AG10803 (cell line): ENCODE results near the gene CTNNA2.

Experiments
- DNase-seq: peaks from one replicate; pipeline ENCODE4 v3.0.0; 2010; ENCODE audit warnings: low read depth
- H3K4me3 ChIP-seq: 2 replicates; pipeline ENCODE4 v1.5.1; 2011; ENCODE audit warnings: mild to moderate bottlenecking, low read length, control low read depth
- TF ChIP-seq, protein P1 (sequence below): conservative IDR thresholded peaks from 2 replicates; pipeline ENCODE4 v1.5.1; 2011; ENCODE audit warnings: mild to moderate bottlenecking, low read length, control low read depth, inconsistent platforms

Gene CTNNA2

DNA sequence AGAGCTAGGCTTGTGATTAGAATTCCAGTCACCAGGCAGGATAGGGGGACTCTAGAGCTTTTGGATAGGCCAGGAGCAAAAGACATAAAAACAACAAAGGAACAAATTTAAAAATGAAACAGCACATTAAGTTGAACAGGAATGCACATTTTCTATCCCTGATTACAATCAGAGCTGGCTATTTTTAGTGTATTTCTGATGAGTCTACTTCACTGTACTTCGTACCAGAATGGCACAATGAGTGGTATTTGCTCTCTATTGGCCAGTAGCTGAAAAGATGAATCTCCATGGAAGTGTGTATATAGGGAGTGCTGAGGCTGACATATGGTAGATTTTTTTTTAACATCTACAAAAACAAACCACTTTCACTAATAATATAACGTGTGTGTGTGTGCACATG is 825.9 kb downstream of the CTNNA2 start:
- H3K4me3 ChIP-seq = no peak overlapping the region
- no peak for DNase-seq
- TF ChIP-seq, protein P1, sequence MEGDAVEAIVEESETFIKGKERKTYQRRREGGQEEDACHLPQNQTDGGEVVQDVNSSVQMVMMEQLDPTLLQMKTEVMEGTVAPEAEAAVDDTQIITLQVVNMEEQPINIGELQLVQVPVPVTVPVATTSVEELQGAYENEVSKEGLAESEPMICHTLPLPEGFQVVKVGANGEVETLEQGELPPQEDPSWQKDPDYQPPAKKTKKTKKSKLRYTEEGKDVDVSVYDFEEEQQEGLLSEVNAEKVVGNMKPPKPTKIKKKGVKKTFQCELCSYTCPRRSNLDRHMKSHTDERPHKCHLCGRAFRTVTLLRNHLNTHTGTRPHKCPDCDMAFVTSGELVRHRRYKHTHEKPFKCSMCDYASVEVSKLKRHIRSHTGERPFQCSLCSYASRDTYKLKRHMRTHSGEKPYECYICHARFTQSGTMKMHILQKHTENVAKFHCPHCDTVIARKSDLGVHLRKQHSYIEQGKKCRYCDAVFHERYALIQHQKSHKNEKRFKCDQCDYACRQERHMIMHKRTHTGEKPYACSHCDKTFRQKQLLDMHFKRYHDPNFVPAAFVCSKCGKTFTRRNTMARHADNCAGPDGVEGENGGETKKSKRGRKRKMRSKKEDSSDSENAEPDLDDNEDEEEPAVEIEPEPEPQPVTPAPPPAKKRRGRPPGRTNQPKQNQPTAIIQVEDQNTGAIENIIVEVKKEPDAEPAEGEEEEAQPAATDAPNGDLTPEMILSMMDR = no peak

DNA sequence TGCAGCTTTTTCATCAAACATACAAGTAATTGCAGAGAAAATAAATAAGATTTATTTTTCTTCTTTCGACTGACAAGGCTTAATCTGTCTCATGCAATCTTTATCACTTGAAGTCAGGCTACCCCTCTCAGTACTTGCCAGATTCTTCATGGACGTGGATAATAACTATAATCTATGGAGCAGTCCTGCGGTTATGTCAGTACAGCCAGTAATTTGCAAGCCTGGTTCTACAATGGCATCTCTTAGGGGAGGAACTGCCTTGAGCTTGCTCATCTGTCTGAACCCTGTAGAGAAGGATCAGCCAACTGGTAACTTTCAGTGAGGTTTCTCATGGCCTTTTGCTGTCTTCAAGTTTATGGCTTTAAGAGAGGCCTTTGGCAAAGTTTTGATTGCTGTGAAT is 827.2 kb downstream of the CTNNA2 start:
- no peak overlapping the region for H3K4me3 ChIP-seq
- no peak for DNase-seq
- TF ChIP-seq, protein P1 = no peak

DNA sequence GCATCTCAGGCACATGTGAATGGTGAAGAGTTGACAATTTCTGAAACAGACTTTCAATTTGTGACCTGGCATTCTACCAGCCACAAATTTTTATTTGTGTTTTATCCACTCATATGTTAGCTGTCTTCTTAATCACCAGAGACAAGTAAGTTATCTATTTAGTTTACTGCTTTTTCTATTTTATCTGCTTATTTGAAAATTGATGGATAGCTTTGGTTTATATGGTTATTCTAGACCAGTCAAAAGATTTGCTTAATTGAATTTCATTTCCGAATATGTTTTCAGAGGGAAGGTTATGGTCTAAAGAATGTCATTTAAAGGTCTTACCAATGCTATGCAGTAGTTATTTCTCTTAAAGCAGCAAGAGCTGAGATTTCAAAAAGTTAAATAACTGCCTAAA is 835.2 kb downstream of the CTNNA2 start:
- DNase-seq = no peak
- TF ChIP-seq, protein P1 = no peak
- H3K4me3 ChIP-seq = no peak overlapping the region

DNA sequence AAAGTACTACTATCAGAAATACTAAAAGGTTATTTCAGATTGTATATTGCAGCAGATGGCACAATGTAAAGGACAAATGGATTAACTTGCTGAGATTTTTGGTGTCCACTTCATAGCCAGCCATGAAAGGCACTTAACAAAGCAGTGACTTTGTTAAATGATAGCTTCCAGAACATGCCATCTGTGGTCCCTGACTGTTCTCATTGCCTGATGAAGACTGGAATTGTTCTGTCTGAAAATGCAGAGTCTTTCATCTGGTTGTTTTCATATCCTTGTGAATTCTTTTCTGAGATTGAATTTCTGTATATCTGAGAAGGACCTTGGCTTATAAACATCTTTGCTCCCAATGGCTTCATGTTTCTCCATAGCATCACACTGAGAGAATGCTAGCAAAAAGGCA is 836.1 kb downstream of the CTNNA2 start:
- TF ChIP-seq, protein P1 = no peak
- no peak overlapping the region for H3K4me3 ChIP-seq
- no peak for DNase-seq

DNA sequence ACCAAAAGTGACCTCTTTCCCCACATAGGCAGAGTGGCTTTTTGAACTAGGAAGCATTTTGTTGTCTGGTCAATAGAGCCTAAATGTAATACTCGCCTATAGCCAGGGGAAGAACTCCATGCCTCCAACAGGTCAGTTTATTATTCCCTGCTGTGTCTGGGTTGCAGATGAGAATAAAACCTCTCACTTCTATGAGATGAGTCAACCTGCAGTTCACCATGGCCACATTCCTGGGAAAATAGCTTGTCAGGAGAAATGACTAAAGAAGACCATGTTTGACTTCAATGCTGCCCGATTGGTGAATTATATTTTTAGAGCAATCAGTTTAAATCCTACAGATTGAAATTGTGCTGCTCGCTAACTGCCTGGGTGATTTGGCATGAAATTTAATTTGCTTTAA is 838.4 kb downstream of the CTNNA2 start:
- DNase-seq = peak; percentile 8
- TF ChIP-seq, protein P1 = no peak
- H3K4me3 ChIP-seq = no peak overlapping the region

DNA sequence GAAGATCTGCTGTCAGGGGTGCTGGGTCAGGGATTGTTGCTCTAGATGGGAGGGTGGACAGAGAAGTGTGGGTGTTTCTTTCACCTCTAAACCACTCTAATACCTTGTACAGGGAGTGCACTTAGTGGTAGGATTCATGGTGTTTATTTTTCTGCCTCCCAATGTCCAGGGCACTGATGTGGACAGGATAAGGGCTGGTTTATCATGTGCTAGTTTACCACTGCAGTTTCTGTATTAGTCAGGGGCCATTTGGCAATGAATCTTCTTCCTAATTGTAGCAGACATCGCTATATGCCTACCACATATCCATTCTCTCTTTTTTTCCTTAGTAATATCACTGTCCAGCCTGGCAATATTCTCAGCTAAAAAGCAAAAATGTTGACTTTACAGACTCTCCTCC is 842.0 kb downstream of the CTNNA2 start:
- H3K4me3 ChIP-seq = no peak overlapping the region
- TF ChIP-seq, protein P1 = no peak
- DNase-seq = no peak

DNA sequence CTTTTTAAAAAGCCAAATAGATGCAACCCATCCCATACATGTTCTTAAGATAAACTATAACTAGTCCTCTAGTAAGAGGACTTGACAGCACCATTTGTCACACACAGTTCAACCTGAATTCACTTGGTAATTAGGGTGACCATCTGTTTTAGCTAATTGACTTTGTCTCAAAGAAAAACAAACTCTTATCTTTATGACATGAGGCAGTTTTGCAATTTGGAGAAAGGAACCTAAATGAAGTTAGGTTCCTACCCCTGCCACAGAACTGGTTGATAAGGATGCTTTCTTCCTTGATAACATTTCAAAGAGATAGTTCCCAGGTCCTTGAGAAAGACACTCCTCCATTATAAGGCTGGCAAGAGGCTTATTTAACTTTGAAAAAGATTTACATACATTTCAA is 849.1 kb downstream of the CTNNA2 start:
- no peak overlapping the region for H3K4me3 ChIP-seq
- DNase-seq = no peak
- TF ChIP-seq, protein P1 = no peak
